Heart right ventricle (tissue), 16 donors: ENCODE results near the gene SMOC1. TPM values are rescaled to one million over a fixed set of nuclear protein-coding genes. Genes with fewer than 3 reads are reported as not detected.

ENCODE experiments used
- ATAC-seq, 8 donors: fragments of 200-7000 bp; cut with Tn5 transposase; one replicate each; pipeline ENCODE4 v1.9.1; 2020; ENCODE audit warnings: mild to moderate bottlenecking in 8 of 8, moderate library complexity in 8 of 8, moderate number of reproducible peaks in 1 of 8
- DNase-seq, 2 donors: peaks; one replicate each; pipeline ENCODE4 v3.0.0-alpha.2; 2020
- H3K27ac ChIP-seq, 10 donors: fragments of 200-600 bp; sonication (generic) in 2 of 10; one replicate each; pipeline versions ENCODE4 v1.5.0 to v1.8.0; 2020 to 2022; ENCODE audit warnings: mild to moderate bottlenecking in 3 of 10
- H3K27me3 ChIP-seq, 7 donors: fragments of 200-600 bp; one replicate each; pipeline ENCODE4 v1.8.0; 2021 to 2022; ENCODE audit warnings: mild to moderate bottlenecking in 2 of 7
- H3K36me3 ChIP-seq, 9 donors: fragments of 200-600 bp; sonication (generic) in 1 of 9; one replicate each; pipeline versions ENCODE4 v1.5.0 to v1.8.0; 2020 to 2022; ENCODE audit warnings: mild to moderate bottlenecking in 2 of 9
- H3K4me1 ChIP-seq, 9 donors: fragments of 200-600 bp; sonication (generic) in 1 of 9; one replicate each; pipeline versions ENCODE4 v1.5.0 to v1.8.0; 2020 to 2022; ENCODE audit warnings: mild to moderate bottlenecking in 4 of 9
- H3K4me3 ChIP-seq, 10 donors: fragments of 200-600 bp; sonication (generic) in 2 of 10; one replicate each; pipeline versions ENCODE4 v1.5.0 to v1.8.0; 2020 to 2022; ENCODE audit warnings: mild to moderate bottlenecking in 7 of 10, moderate library complexity in 2 of 10
- H3K9me3 ChIP-seq, 11 donors: fragments of 200-600 bp in 10 of 11; sonication (generic) in 2 of 11; one replicate each; pipeline versions ENCODE4 v1.5.0 to v1.8.0; 2013 to 2022; ENCODE audit warnings: mild to moderate bottlenecking in 2 of 11, control low read depth in 1 of 11, moderate library complexity in 1 of 11
- CTCF ChIP-seq, 9 donors: fragments of 200-600 bp; sonication (generic) in 2 of 9; IDR thresholded peaks; one replicate each; pipeline versions ENCODE4 v1.5.0 to v1.8.0; 2021 to 2022; ENCODE audit warnings: antibody characterized with exemption in 9 of 9, mild to moderate bottlenecking in 5 of 9, moderate library complexity in 1 of 9
- WGBS, 2 donors: extraction: QIAGEN DNeasy Blood & Tissue Kit; methylation state at CpG; one replicate each; pipeline ENCODE4 v1.1.7; 2013; ENCODE audit warnings: inconsistent platforms in 1 of 2; 5-methylcytosine and 5-hydroxymethylcytosine counted together
- intact Hi-C, 10 donors: fragments of 100-400 bp; cut with DNase I; formaldehyde crosslinking; loops; one replicate each; pipeline versions ENCODE4 v1.11.1 to v1.14.2; 2022
- polyA plus RNA-seq, 2 donors: library from polyadenylated mRNA; stranded (reverse); fragments of 200-250 nt; gene quantifications; one replicate each; pipeline ENCODE4 v1.2.3, GENCODE V29; 2013
- total RNA-seq, 10 donors: library from RNA; stranded (reverse); fragmentation: NEBNext Ultra II Directional in 3 of 10; extraction: Animal tissue kit (Norgen Biotek cat#: 25700) in 3 of 10; gene quantifications; one replicate each; pipeline versions ENCODE4 v1.2.1 to v1.2.4, GENCODE V29; 2021 to 2023
- donor health status: Arrhythmogenic right ventricular cardiomyopathy.
- donor health status: ischemic (EF 13 %, LVEDD 7.1; RV severe dilation, severe dysfunction).
- donor health status: healthy with polysubstance abuse.
- donor health status: DM: no; HTN: yes; CAD: no.
- donor health status: DM: no; HTN: no; CAD: no.
- donor health status: ischemic (EF 25% LVEDD 6.9; RV normal size, moderate dysfunction).
- donor health status: ischemic (EF 25% LVEDD 5.7; RV mildly dilated, moderate dysfunction).
- donor health status: healthy.
- donor health status: DM: yes; HTN: yes; CAD: no.
- donor health status: Ischemic cardiomyopathy.
- donor health status: ischemic (EF 35%, LVEDD 5.7; RV mildly dilated, moderate dysfunction).
- donor health status: nonischemic (EF 11% LVEDD 7.7; RV severe dilation, severe dysfunction).
- donor health status: DM: yes; HTN: yes; CAD: no.
- donor health status: PGD.
- donor health status: ischemic (EF 29% LVEDD 5.4; RV normal size, mild dysfunction).
- donor health status: nonischemic (EF 23%, LVEDD 6.1; RV moderate dilation, normal function).

Gene SMOC1
- total and polyA plus RNA-seq, 12 donors, result 0.15 to 6.8 (median 1.3) TPM

GRCh38 chr14:70049605-70050004 is 170.4 kb downstream of the SMOC1 start:
- intact Hi-C loops, result loop anchor here in 3 of 10 donors (5.0 kb wide), 2 partner anchors 268 to 668 kb away; no protein-coding TSS in a partner anchor
- 55 to 59% methylated on average over 3 of the region's 3 CpGs for WGBS, 2 donors
- ATAC-seq, result no peak
- Histone ChIP-seq H3K9me3 (no peaks in the 10 kb centered on the region), H3K36me3 (no peaks in the 10 kb centered on the region), H3K27me3 (peaks cover 0 to 27% (median 11%) of the 10 kb centered on the region in 7 donors), H3K4me3 (no peak overlapping the region), H3K27ac (no peak overlapping the region), H3K4me1 (peaks cover 0 to 6% (median 0%) of the 10 kb centered on the region in 9 donors)
- TF ChIP-seq CTCF (IDR thresholded peaks at IDR 0.05), result no peak
- DNase-seq, result no peak

DNA sequence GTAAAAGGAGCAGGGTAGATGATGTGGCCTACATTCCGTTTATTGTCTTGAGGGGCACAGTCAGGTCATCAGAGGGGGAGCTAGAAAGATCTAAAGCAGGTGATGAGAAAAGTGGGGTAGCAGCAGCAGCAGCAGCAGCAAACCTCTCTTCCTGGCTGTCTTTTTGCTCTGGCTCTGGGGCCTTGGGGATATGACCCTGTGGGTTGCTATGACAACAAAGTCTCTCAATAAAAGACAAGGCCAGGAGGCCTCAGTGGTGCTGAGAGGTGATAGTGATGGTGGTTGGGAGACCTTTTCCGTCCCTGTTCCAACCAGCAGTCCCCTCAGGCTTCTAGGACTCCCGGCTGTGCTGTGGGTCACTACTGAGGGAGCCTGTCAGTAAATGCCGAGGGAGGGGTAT is 170.9 kb downstream of the SMOC1 start:
- Histone ChIP-seq H3K36me3 (no peaks in the 10 kb centered on the region), H3K4me3 (no peak overlapping the region), H3K4me1 (peaks cover 0 to 6% (median 0%) of the 10 kb centered on the region in 9 donors), H3K9me3 (no peaks in the 10 kb centered on the region), H3K27ac (no peak overlapping the region), H3K27me3 (peaks cover 0 to 27% (median 11%) of the 10 kb centered on the region in 7 donors)
- intact Hi-C loops, result no loop called here
- WGBS, 2 donors, result 74% methylated on average over 4 of the region's 4 CpGs
- ATAC-seq, result no peak
- no peak for TF ChIP-seq CTCF (IDR thresholded peaks at IDR 0.05)
- DNase-seq, result no peak

DNA sequence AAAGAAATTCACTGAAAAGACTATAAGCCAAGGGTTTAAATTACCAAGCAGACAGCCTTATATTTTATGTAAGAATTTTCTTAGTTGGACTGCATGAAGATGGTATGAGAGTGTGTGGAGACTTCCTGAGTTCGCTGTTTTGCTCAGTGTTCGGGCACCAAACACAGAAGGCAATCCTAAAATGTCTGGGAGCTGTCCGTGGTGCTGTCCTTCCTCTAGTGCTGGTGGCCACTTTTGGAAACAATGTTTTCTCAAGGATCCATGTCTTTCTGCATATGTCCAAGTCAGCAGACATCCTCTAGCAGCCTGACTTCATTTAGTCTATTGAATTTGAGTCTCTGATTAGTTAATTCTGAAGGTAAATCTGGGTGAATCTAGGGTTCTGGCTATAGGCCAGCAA is 173.8 kb downstream of the SMOC1 start:
- Histone ChIP-seq H3K27me3 (peaks cover 0 to 24% (median 11%) of the 10 kb centered on the region in 7 donors), H3K36me3 (no peaks in the 10 kb centered on the region), H3K27ac (no peak overlapping the region), H3K9me3 (no peaks in the 10 kb centered on the region), H3K4me3 (no peak overlapping the region), H3K4me1 (no peaks in the 10 kb centered on the region)
- no peak for DNase-seq
- intact Hi-C loops, result no loop called here
- TF ChIP-seq CTCF (IDR thresholded peaks at IDR 0.05), result no peak
- 17 to 23% methylated on average over 3 of the region's 3 CpGs for WGBS, 2 donors
- no peak for ATAC-seq

DNA sequence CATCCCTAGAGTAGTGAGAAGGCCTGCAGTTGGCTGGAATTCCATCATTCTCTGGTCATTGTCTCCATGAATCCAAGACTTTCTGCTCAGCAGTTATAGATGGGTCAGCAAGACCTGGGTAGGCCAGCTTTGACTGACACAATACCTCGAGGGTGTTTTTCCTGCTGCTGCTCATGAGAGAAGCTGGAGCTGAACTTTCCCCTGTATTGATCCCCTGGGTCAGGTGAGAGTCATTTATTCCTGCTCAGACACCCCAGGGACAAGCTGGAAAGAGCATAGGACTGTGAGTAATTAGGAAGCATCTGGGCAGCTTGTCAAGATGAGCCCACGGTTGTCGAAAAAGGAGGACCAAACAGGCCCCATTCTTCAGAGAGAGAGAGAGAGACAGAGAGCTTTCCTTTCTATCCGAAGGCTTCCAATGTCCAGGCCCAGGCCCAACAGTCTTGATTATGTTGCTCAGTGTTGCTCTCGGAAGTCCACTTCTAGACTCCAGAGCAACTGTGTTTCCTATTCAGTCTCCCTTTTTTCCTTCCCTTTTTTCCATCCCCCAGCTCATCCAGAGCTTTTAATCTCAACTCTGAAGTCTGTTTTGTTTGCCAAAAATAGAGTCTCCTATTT is 178.4 kb downstream of the SMOC1 start:
- H3K36me3 ChIP-seq, result no peaks in the 10 kb centered on the region
- no peak overlapping the region for H3K4me3 ChIP-seq
- WGBS, 2 donors, result 76 to 78% methylated on average over 5 of the region's 5 CpGs
- DNase-seq (no peak), ATAC-seq (no peak)
- intact Hi-C loops, result no loop called here
- no peaks in the 10 kb centered on the region for H3K9me3 ChIP-seq
- TF ChIP-seq CTCF (IDR thresholded peaks at IDR 0.05), result no peak
- H3K27me3 ChIP-seq, result peaks cover 0 to 38% (median 12%) of the 10 kb centered on the region in 7 donors
- no peak overlapping the region for H3K27ac ChIP-seq
- H3K4me1 ChIP-seq, result no peaks in the 10 kb centered on the region
